ENCODE data around the gene DEFB123.
"Not testable (repeated sequence)": the region's sequence is repeated elsewhere in the genome, so short reads cannot be mapped to it uniquely, and the experiment has no call there.

Gene DEFB123

DNA sequence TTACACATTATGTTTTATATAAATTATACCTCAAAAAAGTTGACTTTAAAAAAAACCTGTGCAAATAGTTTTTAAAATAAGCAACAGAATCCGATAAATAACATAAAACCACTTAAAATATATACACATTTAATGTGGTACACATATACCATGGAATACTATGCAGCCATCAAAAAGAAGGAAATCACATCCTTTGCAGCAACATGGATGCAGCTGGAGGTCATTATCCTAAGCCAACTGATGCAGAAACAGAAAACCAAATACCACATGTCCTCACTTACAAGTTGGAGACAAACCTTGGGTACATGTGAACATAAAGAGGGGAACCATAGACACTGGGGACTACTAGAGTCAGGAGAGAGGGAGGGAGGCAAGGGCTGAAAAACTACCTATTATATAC lies 30.4 kb upstream of the DEFB123 start:
- H3K9me3 ChIP-seq (ENCODE audit: control insufficient read depth, low read length) = no peaks in the 10 kb centered on the region
- H3K4me2 ChIP-seq (ENCODE audit: low read length) = no peak overlapping the region
- H3K9ac ChIP-seq = no peak overlapping the region
- H2AFZ ChIP-seq = no peak overlapping the region
- H3K4me1 ChIP-seq = no peaks in the 10 kb centered on the region
- H3K36me3 ChIP-seq (ENCODE audit: control insufficient read depth, insufficient read depth, low read length) = no peaks in the 10 kb centered on the region
- H3K4me3 ChIP-seq (ENCODE audit: low read depth, low read length) = no peak overlapping the region
- H3K79me2 ChIP-seq = no peaks in the 10 kb centered on the region
- no peak overlapping the region for H3K27ac ChIP-seq
- no peaks in the 10 kb centered on the region for H3K27me3 ChIP-seq (ENCODE audit: control insufficient read depth, insufficient read depth, low read length)
- TF ChIP-seq, protein P1, sequence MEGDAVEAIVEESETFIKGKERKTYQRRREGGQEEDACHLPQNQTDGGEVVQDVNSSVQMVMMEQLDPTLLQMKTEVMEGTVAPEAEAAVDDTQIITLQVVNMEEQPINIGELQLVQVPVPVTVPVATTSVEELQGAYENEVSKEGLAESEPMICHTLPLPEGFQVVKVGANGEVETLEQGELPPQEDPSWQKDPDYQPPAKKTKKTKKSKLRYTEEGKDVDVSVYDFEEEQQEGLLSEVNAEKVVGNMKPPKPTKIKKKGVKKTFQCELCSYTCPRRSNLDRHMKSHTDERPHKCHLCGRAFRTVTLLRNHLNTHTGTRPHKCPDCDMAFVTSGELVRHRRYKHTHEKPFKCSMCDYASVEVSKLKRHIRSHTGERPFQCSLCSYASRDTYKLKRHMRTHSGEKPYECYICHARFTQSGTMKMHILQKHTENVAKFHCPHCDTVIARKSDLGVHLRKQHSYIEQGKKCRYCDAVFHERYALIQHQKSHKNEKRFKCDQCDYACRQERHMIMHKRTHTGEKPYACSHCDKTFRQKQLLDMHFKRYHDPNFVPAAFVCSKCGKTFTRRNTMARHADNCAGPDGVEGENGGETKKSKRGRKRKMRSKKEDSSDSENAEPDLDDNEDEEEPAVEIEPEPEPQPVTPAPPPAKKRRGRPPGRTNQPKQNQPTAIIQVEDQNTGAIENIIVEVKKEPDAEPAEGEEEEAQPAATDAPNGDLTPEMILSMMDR (IDR thresholded peaks at IDR 0.05) = no peak

DNA sequence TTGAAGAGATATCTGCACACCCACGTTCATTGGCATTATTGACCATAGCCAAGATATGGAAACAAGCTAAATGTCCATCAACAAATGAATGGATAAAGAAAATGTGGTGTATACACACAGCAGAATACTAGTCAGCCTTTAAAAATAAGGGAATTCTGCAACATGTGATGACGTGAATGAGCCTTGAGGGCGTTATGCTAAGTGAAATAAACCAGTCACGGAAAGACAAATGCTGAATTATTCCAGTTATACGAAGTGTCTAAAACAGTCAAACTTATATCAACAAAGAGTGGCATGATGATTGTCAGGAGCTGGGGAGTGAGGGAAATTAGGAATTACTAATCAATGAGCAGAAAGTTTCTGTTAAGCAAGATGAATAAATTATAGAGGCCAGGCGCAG lies 26.1 kb upstream of the DEFB123 start:
- no peaks in the 10 kb centered on the region for H3K27me3 ChIP-seq (ENCODE audit: control insufficient read depth, insufficient read depth, low read length)
- H3K4me3 ChIP-seq (ENCODE audit: low read depth, low read length) = no peak overlapping the region
- H3K36me3 ChIP-seq (ENCODE audit: control insufficient read depth, insufficient read depth, low read length) = no peaks in the 10 kb centered on the region
- H3K4me1 ChIP-seq = no peaks in the 10 kb centered on the region
- H3K9ac ChIP-seq = no peak overlapping the region
- TF ChIP-seq, protein P1 (IDR thresholded peaks at IDR 0.05) = no peak
- no peaks in the 10 kb centered on the region for H3K9me3 ChIP-seq (ENCODE audit: control insufficient read depth, low read length)
- H3K4me2 ChIP-seq (ENCODE audit: low read length) = no peak overlapping the region
- no peak overlapping the region for H2AFZ ChIP-seq
- H3K79me2 ChIP-seq = no peaks in the 10 kb centered on the region
- H3K27ac ChIP-seq = no peak overlapping the region

DNA sequence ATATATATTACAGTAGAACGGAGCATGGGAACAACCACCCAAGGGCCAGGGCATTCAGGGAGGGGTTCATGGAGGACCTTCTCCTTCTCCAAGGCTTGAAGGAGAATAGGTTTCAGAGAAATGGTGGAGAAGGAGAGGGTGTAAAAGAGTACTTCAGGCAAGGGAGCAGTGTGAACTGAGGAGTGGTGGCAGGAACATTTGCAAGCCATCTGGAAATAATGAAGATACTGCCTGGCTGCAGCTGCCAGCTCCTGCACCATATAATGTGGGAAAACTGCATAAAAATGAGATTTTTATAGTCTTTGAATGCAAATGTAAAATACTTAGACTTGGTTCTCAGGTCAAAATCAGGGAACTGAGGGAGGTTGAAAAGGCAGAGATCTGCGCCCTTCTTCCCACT lies 24.8 kb upstream of the DEFB123 start:
- Histone ChIP-seq H3K79me2 (no peaks in the 10 kb centered on the region), H3K9me3 (ENCODE audit: control insufficient read depth, low read length) (no peaks in the 10 kb centered on the region), H3K4me3 (ENCODE audit: low read depth, low read length) (no peak overlapping the region), H3K4me1 (no peaks in the 10 kb centered on the region), H2AFZ (no peak overlapping the region), H3K9ac (no peak overlapping the region), H3K27me3 (ENCODE audit: control insufficient read depth, insufficient read depth, low read length) (no peaks in the 10 kb centered on the region), H3K4me2 (ENCODE audit: low read length) (no peak overlapping the region), H3K27ac (no peak overlapping the region), H3K36me3 (ENCODE audit: control insufficient read depth, insufficient read depth, low read length) (no peaks in the 10 kb centered on the region)
- TF ChIP-seq, protein P1 (IDR thresholded peaks at IDR 0.05) = no peak

DNA sequence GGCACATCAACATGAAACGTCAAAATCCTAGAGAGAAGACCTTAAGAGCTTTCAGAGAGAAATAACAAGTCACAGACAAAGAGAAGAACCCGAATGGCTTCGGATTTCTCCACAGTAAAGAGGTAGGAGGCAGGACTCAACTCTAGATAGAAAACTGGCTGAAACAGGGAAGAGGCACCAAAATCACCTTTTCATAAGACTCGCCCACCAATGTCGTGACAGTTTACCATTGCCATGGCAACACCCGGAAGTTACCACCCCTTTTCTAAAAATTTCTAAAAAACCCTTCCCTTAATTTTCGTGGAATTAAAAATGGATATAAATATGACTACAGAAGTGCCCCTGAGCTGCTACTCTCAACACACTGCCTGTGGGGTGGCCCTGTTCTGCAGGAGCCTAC lies 22.1 kb upstream of the DEFB123 start:
- H3K4me2 ChIP-seq (ENCODE audit: low read length) = no peak overlapping the region
- no peak overlapping the region for H2AFZ ChIP-seq
- TF ChIP-seq, protein P1 (IDR thresholded peaks at IDR 0.05) = no peak
- no peak overlapping the region for H3K27ac ChIP-seq
- H3K4me3 ChIP-seq (ENCODE audit: low read depth, low read length) = no peak overlapping the region
- H3K4me1 ChIP-seq = no peaks in the 10 kb centered on the region
- H3K27me3 ChIP-seq (ENCODE audit: control insufficient read depth, insufficient read depth, low read length) = no peaks in the 10 kb centered on the region
- H3K9me3 ChIP-seq (ENCODE audit: control insufficient read depth, low read length) = no peaks in the 10 kb centered on the region
- H3K79me2 ChIP-seq = no peaks in the 10 kb centered on the region
- no peaks in the 10 kb centered on the region for H3K36me3 ChIP-seq (ENCODE audit: control insufficient read depth, insufficient read depth, low read length)
- H3K9ac ChIP-seq = no peak overlapping the region

DNA sequence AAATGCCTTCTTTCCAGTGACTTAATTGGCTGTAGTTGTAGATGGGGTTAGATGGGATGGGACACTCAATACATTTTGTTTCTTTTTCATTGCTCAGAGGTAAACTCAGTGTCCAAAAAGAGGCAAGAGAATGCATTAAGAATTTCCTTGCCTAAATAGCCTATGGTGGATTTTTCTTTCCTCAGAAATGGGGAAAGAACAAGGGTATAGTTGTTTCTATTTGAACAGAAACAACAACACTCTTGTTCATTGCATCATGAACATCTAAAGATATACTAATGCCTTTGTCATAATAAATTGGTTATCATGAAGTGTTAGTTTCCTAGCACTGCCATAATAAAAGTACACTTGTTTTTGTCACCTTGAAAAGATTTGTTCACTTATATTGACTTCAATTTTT lies 14.6 kb upstream of the DEFB123 start:
- Histone ChIP-seq H3K27ac (no peak overlapping the region), H3K4me1 (no peaks in the 10 kb centered on the region), H3K27me3 (ENCODE audit: control insufficient read depth, insufficient read depth, low read length) (no peaks in the 10 kb centered on the region), H3K9me3 (ENCODE audit: control insufficient read depth, low read length) (no peaks in the 10 kb centered on the region), H3K79me2 (no peaks in the 10 kb centered on the region), H3K36me3 (ENCODE audit: control insufficient read depth, insufficient read depth, low read length) (no peaks in the 10 kb centered on the region), H3K9ac (no peak overlapping the region), H3K4me2 (ENCODE audit: low read length) (no peak overlapping the region), H2AFZ (no peak overlapping the region), H3K4me3 (ENCODE audit: low read depth, low read length) (no peak overlapping the region)
- TF ChIP-seq, protein P1 (IDR thresholded peaks at IDR 0.05) = no peak

DNA sequence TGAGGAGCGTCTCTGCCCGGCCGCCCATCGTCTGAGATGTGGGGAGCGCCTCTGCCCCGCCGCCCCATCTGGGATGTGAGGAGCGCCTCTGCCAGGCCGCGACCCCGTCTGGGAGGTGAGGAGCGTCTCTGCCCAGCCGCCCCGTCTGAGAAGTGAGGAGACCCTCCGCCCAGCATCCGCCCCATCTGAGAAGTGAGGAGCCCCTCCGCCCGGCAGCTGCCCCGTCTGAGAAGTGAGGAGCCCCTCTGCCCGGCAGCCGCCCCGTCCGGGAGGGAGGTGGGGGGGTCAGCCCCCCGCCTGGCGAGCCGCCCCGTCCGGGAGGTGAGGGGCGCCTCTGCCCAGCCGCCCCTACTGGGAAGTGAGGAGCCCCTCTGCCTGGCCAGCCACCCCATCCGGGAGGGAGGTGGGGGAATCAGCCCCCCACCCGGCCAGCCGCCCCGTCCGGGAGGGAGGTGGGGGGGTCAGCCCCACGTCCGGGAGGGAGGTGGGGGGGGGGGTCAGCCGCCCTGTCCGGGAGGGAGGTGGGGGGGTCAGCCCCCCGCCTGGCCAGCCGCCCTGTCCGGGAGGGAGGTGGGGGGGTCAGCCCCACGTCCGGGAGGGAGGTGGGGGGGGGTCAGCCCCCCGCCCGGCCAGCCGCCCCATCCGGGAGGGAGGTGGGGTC lies 13.4 kb upstream of the DEFB123 start:
- H3K27me3 ChIP-seq (ENCODE audit: control insufficient read depth, insufficient read depth, low read length); H3K9me3 ChIP-seq (ENCODE audit: control insufficient read depth, low read length); H3K79me2 ChIP-seq; H2AFZ ChIP-seq; H3K27ac ChIP-seq; H3K36me3 ChIP-seq (ENCODE audit: control insufficient read depth, insufficient read depth, low read length); H3K4me2 ChIP-seq (ENCODE audit: low read length); H3K9ac ChIP-seq; H3K4me3 ChIP-seq (ENCODE audit: low read depth, low read length); H3K4me1 ChIP-seq: not testable (repeated sequence)

DNA sequence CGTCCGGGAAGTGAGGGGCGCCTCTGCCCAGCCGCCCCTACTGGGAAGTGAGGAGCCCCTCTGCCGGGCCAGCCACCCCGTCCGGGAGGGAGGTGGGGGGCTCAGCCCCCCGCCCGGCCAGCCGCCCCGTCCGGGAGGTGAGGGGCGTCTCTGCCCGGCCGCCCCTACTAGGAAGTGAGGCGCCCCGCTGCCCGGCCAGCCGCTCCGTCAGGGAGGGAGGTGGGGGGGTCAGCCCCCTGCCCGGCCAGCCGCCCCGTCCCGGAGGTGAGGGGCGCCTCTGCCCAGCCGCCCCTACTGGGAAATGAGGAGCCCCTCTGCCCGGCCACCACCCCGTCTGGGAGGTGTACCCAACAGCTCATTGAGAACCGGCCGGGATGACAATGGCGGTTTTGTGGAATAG lies 12.9 kb upstream of the DEFB123 start:
- not testable (repeated sequence) for H3K4me1 ChIP-seq; H3K27ac ChIP-seq; H3K9me3 ChIP-seq (ENCODE audit: control insufficient read depth, low read length); H3K4me3 ChIP-seq (ENCODE audit: low read depth, low read length); H2AFZ ChIP-seq; H3K36me3 ChIP-seq (ENCODE audit: control insufficient read depth, insufficient read depth, low read length); H3K9ac ChIP-seq; H3K27me3 ChIP-seq (ENCODE audit: control insufficient read depth, insufficient read depth, low read length); H3K4me2 ChIP-seq (ENCODE audit: low read length); H3K79me2 ChIP-seq

Data from parathyroid adenoma (tissue), 2 donors.